Natural killer cell (primary cell): ENCODE data around the gene QRICH1. TPM values are rescaled to one million over a fixed set of nuclear protein-coding genes. Genes with fewer than 3 reads are reported as not detected.

ENCODE experiments used
- ATAC-seq, 3 donors: fragments of 150-1000 bp in 2 of 3; fragments of 200-7000 bp in 1 of 3; cut with Tn5 transposase; 1 replicate in 1 of 3; 2 replicates in 2 of 3; pipeline ENCODE4 v1.10.0; 2021; ENCODE audit warnings: mild to moderate bottlenecking in 2 of 3, moderate library complexity in 2 of 3
- DNase-seq, 2 donors: peaks; one replicate each; pipeline versions ENCODE4 v3.0.0 to v3.0.0-alpha.2; 2013 to 2021; ENCODE audit warnings: mixed read lengths in 1 of 2
- H3K27ac ChIP-seq: one replicate; pipeline ENCODE4 v1.5.1; 2013; ENCODE audit warnings: mild to moderate bottlenecking, low read length
- H3K27me3 ChIP-seq: one replicate; pipeline ENCODE4 v1.6.1; 2013; ENCODE audit warnings: low read length; ENCODE audit not compliant: control insufficient read depth, insufficient read depth
- H3K36me3 ChIP-seq: one replicate; pipeline ENCODE4 v1.6.1; 2013; ENCODE audit warnings: low read length; ENCODE audit not compliant: control insufficient read depth, insufficient read depth
- H3K4me1 ChIP-seq: one replicate; pipeline ENCODE4 v1.6.1; 2013; ENCODE audit warnings: low read length; ENCODE audit not compliant: control insufficient read depth, insufficient read depth
- H3K4me3 ChIP-seq: one replicate; pipeline ENCODE4 v1.5.1; 2013; ENCODE audit warnings: low read length
- H3K9me3 ChIP-seq: one replicate; pipeline ENCODE4 v1.6.1; 2013; ENCODE audit warnings: low read length; ENCODE audit not compliant: control insufficient read depth, insufficient read depth
- H3K27ac Mint-ChIP-seq, 2 donors: one replicate each; pipeline ENCODE4 v1.8.0; 2022; ENCODE audit warnings: mild to moderate bottlenecking in 2 of 2, mixed read lengths in 2 of 2, moderate library complexity in 1 of 2
- H3K27me3 Mint-ChIP-seq, 2 donors: one replicate each; pipeline ENCODE4 v1.8.0; 2022; ENCODE audit warnings: low read depth in 2 of 2, mixed read lengths in 2 of 2
- H3K36me3 Mint-ChIP-seq: one replicate; pipeline ENCODE4 v1.8.0; 2022; ENCODE audit warnings: mixed read lengths
- H3K4me1 Mint-ChIP-seq, 2 donors: one replicate each; pipeline ENCODE4 v1.8.0; 2022; ENCODE audit warnings: mixed read lengths in 2 of 2
- H3K4me3 Mint-ChIP-seq: one replicate; pipeline ENCODE4 v1.8.0; 2022; ENCODE audit warnings: mild to moderate bottlenecking, moderate library complexity, mixed read lengths
- H3K9me3 Mint-ChIP-seq, 2 donors: one replicate each; pipeline ENCODE4 v1.8.0; 2022; ENCODE audit warnings: mixed read lengths in 2 of 2
- CTCF ChIP-seq: fragments of 200-600 bp; IDR thresholded peaks from one replicate; pipeline ENCODE4 v1.8.0; 2022; ENCODE audit warnings: antibody characterized with exemption
- WGBS: methylation state at CpG from one replicate; pipeline ENCODE4 v1.1.7; 2013; ENCODE audit warnings: missing lambda C conversion rate; ENCODE audit not compliant: insufficient coverage; 5-methylcytosine and 5-hydroxymethylcytosine counted together
- intact Hi-C: fragments of 100-400 bp; cut with micrococcal nuclease; formaldehyde crosslinking; loops from one replicate; pipeline ENCODE4 v1.14.2; 2022
- total RNA-seq, 4 donors: library from RNA; stranded (reverse); fragments of 120-200 nt in 1 of 4; gene quantifications; one replicate each; pipeline versions ENCODE4 v1.2.3 to v1.2.4, GENCODE V29; 2013 to 2022

QRICH1 gene
- total RNA-seq, 3 donors from 2014 or later (not counting 1 experiment from before 2014, with no cell fraction given), result 220 to 230 (median 227) TPM

DNA sequence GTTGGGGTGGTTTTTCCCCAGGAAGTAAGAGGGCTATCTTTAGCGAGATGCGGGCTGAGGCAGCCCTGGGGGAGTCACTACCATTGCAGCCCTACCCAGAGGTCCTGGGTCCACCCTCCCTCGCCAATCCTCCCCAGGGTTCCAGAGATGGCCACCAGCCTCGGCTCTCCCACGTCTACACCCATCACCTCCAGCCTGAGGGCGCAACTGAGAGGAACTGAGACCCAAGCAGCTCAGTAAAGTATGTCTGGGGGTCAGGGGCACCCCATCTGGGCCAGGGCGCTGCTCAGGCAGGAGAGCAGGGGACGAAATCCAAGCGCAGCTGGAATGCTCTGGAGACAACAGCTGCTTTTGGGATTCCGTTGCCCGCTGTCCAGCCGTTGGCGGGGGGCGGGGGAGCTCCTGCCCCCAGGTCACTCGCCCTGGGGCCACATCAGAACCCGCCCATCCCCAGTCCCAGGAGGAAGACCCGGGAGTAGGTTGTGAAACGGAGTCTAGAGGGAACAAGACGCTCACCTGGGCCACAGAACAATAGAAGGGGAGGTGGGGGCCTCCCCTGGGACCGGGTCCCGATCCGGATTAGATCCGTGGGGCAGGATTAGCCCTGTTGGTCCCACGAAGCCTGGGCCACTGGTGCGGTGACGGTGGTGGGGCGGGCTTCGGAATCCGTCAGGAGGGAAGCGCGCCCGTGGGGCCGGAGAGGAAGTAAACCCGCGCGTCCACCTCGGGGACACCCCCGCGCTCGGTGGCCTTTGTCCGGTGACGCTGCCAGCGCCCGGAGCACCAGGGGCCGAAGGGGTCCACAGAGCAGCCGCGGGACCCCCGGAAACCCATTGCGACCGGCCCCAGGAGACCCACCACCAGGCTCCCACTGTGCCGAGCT is 73.3 kb downstream of the QRICH1 start:
- Histone ChIP-seq H3K4me1 (peaks cover 48% of the 10 kb centered on the region), H3K4me3 (peak overlapping the region; percentile 82), H3K36me3 (peaks cover 24% of the 10 kb centered on the region), H3K27ac (peak overlapping the region; percentile 94), H3K27me3 (no peaks in the 10 kb centered on the region), H3K9me3 (no peaks in the 10 kb centered on the region)
- Mint-ChIP-seq H3K27ac (peak overlapping the region; percentile 95 to 99), H3K36me3 (no peaks in the 10 kb centered on the region), H3K4me1 (peaks cover 16 to 27% of the 10 kb centered on the region in 2 donors), H3K4me3 (peak overlapping the region; percentile 98), H3K27me3 (no peaks in the 10 kb centered on the region), H3K9me3 (no peaks in the 10 kb centered on the region)
- TF ChIP-seq CTCF, result no peak
- DNase-seq (peak; percentile 46 to 53), ATAC-seq (no peak)
- WGBS, result under 1% methylated on average over 51 of the region's 51 CpGs
- intact Hi-C loops, result loop anchor here (1.0 to 5.0 kb wide), 3 partner anchors 9 to 33 kb away; partner anchors contain the start of genes IMPDH2 and WDR6

DNA sequence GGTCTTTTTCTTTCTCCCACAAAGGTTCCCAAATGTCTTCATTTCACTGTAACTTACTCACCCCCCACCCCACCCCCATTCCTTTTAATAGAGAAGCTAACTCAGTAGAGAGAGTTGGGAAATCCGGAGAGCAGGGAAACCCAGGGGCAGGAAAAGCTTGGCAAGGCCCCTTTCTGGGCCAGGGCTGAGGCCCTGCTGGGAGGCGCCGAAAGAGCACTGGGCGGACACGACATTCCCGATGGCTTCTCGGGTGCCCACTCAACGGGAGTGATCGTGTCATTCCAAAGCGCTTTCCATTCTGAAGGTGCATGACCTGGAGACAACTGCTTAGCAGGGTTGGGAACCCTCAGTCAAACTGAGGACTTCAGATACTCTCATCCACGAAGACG is 73.9 kb downstream of the QRICH1 start:
- peaks cover 24% of the 10 kb centered on the region for H3K36me3 ChIP-seq
- intact Hi-C loops, result loop anchor here (5.0 kb wide), 1 partner anchor 33 kb away; no protein-coding TSS in a partner anchor
- no peak for DNase-seq
- WGBS, result 44% methylated on average over 12 of the region's 12 CpGs
- H3K4me3 ChIP-seq, result peak overlapping the region; percentile 82
- H3K4me1 ChIP-seq, result peaks cover 48% of the 10 kb centered on the region
- Mint-ChIP-seq H3K9me3 (no peaks in the 10 kb centered on the region), H3K4me3 (peak overlapping the region; percentile 98), H3K27ac (peak overlapping the region; percentile 95 to 99), H3K36me3 (no peaks in the 10 kb centered on the region), H3K4me1 (peaks cover 16 to 24% of the 10 kb centered on the region in 2 donors), H3K27me3 (no peaks in the 10 kb centered on the region)
- no peaks in the 10 kb centered on the region for H3K27me3 ChIP-seq
- peak overlapping the region; percentile 94 for H3K27ac ChIP-seq
- TF ChIP-seq CTCF, result no peak
- no peaks in the 10 kb centered on the region for H3K9me3 ChIP-seq
- no peak for ATAC-seq

GRCh38 chr3:49018707-49019006 is 75.2 kb downstream of the QRICH1 start:
- Histone ChIP-seq H3K27me3 (no peaks in the 10 kb centered on the region), H3K4me1 (peaks cover 48% of the 10 kb centered on the region), H3K27ac (peak overlapping the region; percentile 79), H3K9me3 (no peaks in the 10 kb centered on the region), H3K36me3 (peaks cover 22% of the 10 kb centered on the region), H3K4me3 (peak overlapping the region; percentile 68)
- H3K9me3 Mint-ChIP-seq, result no peaks in the 10 kb centered on the region
- H3K36me3 Mint-ChIP-seq, result no peaks in the 10 kb centered on the region
- H3K4me1 Mint-ChIP-seq, result peaks cover 16 to 24% of the 10 kb centered on the region in 2 donors
- WGBS, result 2% methylated on average over 18 of the region's 18 CpGs
- DNase-seq (no peak), ATAC-seq (no peak)
- TF ChIP-seq CTCF, result no peak
- intact Hi-C loops, result no loop called here
- H3K27ac Mint-ChIP-seq, result peak overlapping the region; percentile 86 to 95
- H3K4me3 Mint-ChIP-seq, result peak overlapping the region; percentile 98
- no peaks in the 10 kb centered on the region for H3K27me3 Mint-ChIP-seq
